Heart right ventricle (tissue), 16 donors: ENCODE results near the gene TYMS. TPM values are rescaled to one million over a fixed set of nuclear protein-coding genes. Genes with fewer than 3 reads are reported as not detected.

ENCODE experiments used
- ATAC-seq, 8 donors: fragments of 200-7000 bp; cut with Tn5 transposase; one replicate each; pipeline ENCODE4 v1.9.1; 2020; ENCODE audit warnings: mild to moderate bottlenecking in 8 of 8, moderate library complexity in 8 of 8, moderate number of reproducible peaks in 1 of 8
- DNase-seq, 2 donors: peaks; one replicate each; pipeline ENCODE4 v3.0.0-alpha.2; 2020
- H3K27ac ChIP-seq, 10 donors: fragments of 200-600 bp; sonication (generic) in 2 of 10; one replicate each; pipeline versions ENCODE4 v1.5.0 to v1.8.0; 2020 to 2022; ENCODE audit warnings: mild to moderate bottlenecking in 3 of 10
- H3K27me3 ChIP-seq, 7 donors: fragments of 200-600 bp; one replicate each; pipeline ENCODE4 v1.8.0; 2021 to 2022; ENCODE audit warnings: mild to moderate bottlenecking in 2 of 7
- H3K36me3 ChIP-seq, 9 donors: fragments of 200-600 bp; sonication (generic) in 1 of 9; one replicate each; pipeline versions ENCODE4 v1.5.0 to v1.8.0; 2020 to 2022; ENCODE audit warnings: mild to moderate bottlenecking in 2 of 9
- H3K4me1 ChIP-seq, 9 donors: fragments of 200-600 bp; sonication (generic) in 1 of 9; one replicate each; pipeline versions ENCODE4 v1.5.0 to v1.8.0; 2020 to 2022; ENCODE audit warnings: mild to moderate bottlenecking in 4 of 9
- H3K4me3 ChIP-seq, 10 donors: fragments of 200-600 bp; sonication (generic) in 2 of 10; one replicate each; pipeline versions ENCODE4 v1.5.0 to v1.8.0; 2020 to 2022; ENCODE audit warnings: mild to moderate bottlenecking in 7 of 10, moderate library complexity in 2 of 10
- H3K9me3 ChIP-seq, 11 donors: fragments of 200-600 bp in 10 of 11; sonication (generic) in 2 of 11; one replicate each; pipeline versions ENCODE4 v1.5.0 to v1.8.0; 2013 to 2022; ENCODE audit warnings: mild to moderate bottlenecking in 2 of 11, control low read depth in 1 of 11, moderate library complexity in 1 of 11
- WGBS, 2 donors: extraction: QIAGEN DNeasy Blood & Tissue Kit; methylation state at CpG; one replicate each; pipeline ENCODE4 v1.1.7; 2013; ENCODE audit warnings: inconsistent platforms in 1 of 2; 5-methylcytosine and 5-hydroxymethylcytosine counted together
- intact Hi-C, 10 donors: fragments of 100-400 bp; cut with DNase I; formaldehyde crosslinking; loops; one replicate each; pipeline versions ENCODE4 v1.11.1 to v1.14.2; 2022
- polyA plus RNA-seq, 2 donors: library from polyadenylated mRNA; stranded (reverse); fragments of 200-250 nt; gene quantifications; one replicate each; pipeline ENCODE4 v1.2.3, GENCODE V29; 2013
- total RNA-seq, 10 donors: library from RNA; stranded (reverse); fragmentation: NEBNext Ultra II Directional in 3 of 10; extraction: Animal tissue kit (Norgen Biotek cat#: 25700) in 3 of 10; gene quantifications; one replicate each; pipeline versions ENCODE4 v1.2.1 to v1.2.4, GENCODE V29; 2021 to 2023
- TF ChIP-seq, protein P1 (sequence below), 9 donors: fragments of 200-600 bp; sonication (generic) in 2 of 9; IDR thresholded peaks; one replicate each; pipeline versions ENCODE4 v1.5.0 to v1.8.0; 2021 to 2022; ENCODE audit warnings: antibody characterized with exemption in 9 of 9, mild to moderate bottlenecking in 5 of 9, moderate library complexity in 1 of 9
- donor health status: Arrhythmogenic right ventricular cardiomyopathy.
- donor health status: ischemic (EF 13 %, LVEDD 7.1; RV severe dilation, severe dysfunction).
- donor health status: healthy with polysubstance abuse.
- donor health status: DM: no; HTN: yes; CAD: no.
- donor health status: DM: no; HTN: no; CAD: no.
- donor health status: ischemic (EF 25% LVEDD 6.9; RV normal size, moderate dysfunction).
- donor health status: ischemic (EF 25% LVEDD 5.7; RV mildly dilated, moderate dysfunction).
- donor health status: healthy.
- donor health status: DM: yes; HTN: yes; CAD: no.
- donor health status: Ischemic cardiomyopathy.
- donor health status: ischemic (EF 35%, LVEDD 5.7; RV mildly dilated, moderate dysfunction).
- donor health status: nonischemic (EF 11% LVEDD 7.7; RV severe dilation, severe dysfunction).
- donor health status: DM: yes; HTN: yes; CAD: no.
- donor health status: PGD.
- donor health status: ischemic (EF 29% LVEDD 5.4; RV normal size, mild dysfunction).
- donor health status: nonischemic (EF 23%, LVEDD 6.1; RV moderate dilation, normal function).

TYMS gene
- total and polyA plus RNA-seq, 12 donors: 0.80 to 16.7 (median 1.8) TPM

DNA sequence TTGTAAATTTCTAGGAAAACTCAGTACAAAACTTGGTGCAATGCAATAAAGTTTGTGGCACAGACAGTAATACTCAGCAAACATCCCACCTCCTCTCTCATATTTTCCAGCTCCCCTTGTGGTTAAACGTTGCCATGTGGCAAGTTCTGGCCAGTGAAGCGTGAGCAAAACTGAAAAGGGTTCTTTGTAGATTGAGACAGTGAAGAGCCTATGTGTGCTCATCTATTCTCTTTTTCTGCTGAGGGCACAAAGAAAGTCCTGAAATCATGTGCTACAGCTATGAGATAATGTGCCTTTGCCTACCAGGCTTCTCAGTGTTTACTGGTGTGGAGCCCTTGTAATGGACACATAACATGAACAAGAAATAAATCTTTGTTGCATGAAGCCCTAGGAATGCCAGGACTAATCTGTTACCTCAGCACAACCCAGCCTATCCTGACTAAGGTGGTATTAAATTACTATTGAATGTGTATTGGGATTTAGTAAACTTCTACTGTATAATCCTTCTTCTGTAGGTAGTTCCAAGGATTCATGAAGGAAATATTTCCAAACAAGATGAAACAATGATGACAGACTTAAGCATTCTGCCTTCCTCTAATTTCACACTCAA lies 13.0 kb upstream of the TYMS start:
- no peaks in the 10 kb centered on the region for H3K36me3 ChIP-seq
- 35 to 43% methylated on average over 2 of the region's 2 CpGs for WGBS, 2 donors

GRCh38 chr18:647304-647703 lies 10.1 kb upstream of the TYMS start:
- WGBS, 2 donors: 89 to 92% methylated on average over 5 of the region's 5 CpGs
- Histone ChIP-seq H3K4me3 (no peak overlapping the region), H3K9me3 (no peaks in the 10 kb centered on the region), H3K27me3 (peaks cover 0 to 27% (median 6%) of the 10 kb centered on the region in 7 donors), H3K36me3 (no peaks in the 10 kb centered on the region), H3K4me1 (no peaks in the 10 kb centered on the region), H3K27ac (no peak overlapping the region)
- ATAC-seq (no peak), DNase-seq (no peak)
- intact Hi-C loops: no loop called here
- TF ChIP-seq, protein P1, sequence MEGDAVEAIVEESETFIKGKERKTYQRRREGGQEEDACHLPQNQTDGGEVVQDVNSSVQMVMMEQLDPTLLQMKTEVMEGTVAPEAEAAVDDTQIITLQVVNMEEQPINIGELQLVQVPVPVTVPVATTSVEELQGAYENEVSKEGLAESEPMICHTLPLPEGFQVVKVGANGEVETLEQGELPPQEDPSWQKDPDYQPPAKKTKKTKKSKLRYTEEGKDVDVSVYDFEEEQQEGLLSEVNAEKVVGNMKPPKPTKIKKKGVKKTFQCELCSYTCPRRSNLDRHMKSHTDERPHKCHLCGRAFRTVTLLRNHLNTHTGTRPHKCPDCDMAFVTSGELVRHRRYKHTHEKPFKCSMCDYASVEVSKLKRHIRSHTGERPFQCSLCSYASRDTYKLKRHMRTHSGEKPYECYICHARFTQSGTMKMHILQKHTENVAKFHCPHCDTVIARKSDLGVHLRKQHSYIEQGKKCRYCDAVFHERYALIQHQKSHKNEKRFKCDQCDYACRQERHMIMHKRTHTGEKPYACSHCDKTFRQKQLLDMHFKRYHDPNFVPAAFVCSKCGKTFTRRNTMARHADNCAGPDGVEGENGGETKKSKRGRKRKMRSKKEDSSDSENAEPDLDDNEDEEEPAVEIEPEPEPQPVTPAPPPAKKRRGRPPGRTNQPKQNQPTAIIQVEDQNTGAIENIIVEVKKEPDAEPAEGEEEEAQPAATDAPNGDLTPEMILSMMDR (IDR thresholded peaks at IDR 0.05): no peak

More for the DNA sequence above, 13.0 kb upstream of the TYMS start:
- Histone ChIP-seq H3K27me3 (peaks cover 0 to 28% (median 4%) of the 10 kb centered on the region in 7 donors), H3K27ac (no peak overlapping the region), H3K4me1 (no peaks in the 10 kb centered on the region), H3K4me3 (no peak overlapping the region), H3K9me3 (no peaks in the 10 kb centered on the region)
- DNase-seq (no peak), ATAC-seq (no peak)
- TF ChIP-seq, protein P1 (IDR thresholded peaks at IDR 0.05): no peak
- intact Hi-C loops: no loop called here

- Histone ChIP-seq H3K9me3 (no peaks in the 10 kb centered on the region), H3K4me3 (no peak overlapping the region), H3K36me3 (no peaks in the 10 kb centered on the region), H3K27ac (no peak overlapping the region), H3K27me3 (peaks cover 0 to 31% (median 6%) of the 10 kb centered on the region in 7 donors), H3K4me1 (no peaks in the 10 kb centered on the region)
- intact Hi-C loops: no loop called here
- TF ChIP-seq, protein P1 (IDR thresholded peaks at IDR 0.05): no peak
- 81 to 83% methylated on average over 5 of the region's 5 CpGs for WGBS, 2 donors
- no peak for ATAC-seq
- DNase-seq: no peak
These were observed 8.1 kb upstream of the TYMS start for GRCh38 chr18:649341-649740.

DNA sequence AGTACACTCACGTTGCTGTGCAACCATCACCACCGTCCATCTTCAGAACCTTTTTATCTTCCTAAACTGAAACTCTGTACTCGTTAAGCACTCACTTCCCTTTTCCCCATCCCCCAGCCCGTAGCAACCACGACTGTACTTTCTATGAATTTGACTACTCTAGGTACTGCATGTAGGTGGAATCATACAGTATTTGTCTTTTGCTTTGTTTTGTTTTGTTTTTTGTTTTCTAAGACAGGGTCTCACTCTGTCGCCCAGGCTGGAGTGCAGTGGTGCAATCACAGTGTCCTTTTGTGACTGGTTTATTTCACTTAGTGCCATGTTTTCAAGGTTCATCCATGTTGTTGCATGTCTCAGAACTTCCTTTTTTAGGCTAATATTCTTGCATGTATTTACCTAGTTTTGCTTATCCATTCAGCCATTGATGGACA lies 7.0 kb upstream of the TYMS start:
- no peak overlapping the region for H3K27ac ChIP-seq
- TF ChIP-seq, protein P1 (IDR thresholded peaks at IDR 0.05): no peak
- H3K9me3 ChIP-seq: no peaks in the 10 kb centered on the region
- DNase-seq: no peak
- intact Hi-C loops: no loop called here
- no peak overlapping the region for H3K4me3 ChIP-seq
- no peaks in the 10 kb centered on the region for H3K4me1 ChIP-seq
- H3K36me3 ChIP-seq: no peaks in the 10 kb centered on the region
- no peak for ATAC-seq
- H3K27me3 ChIP-seq: peaks cover 0 to 26% (median 5%) of the 10 kb centered on the region in 7 donors
- WGBS, 2 donors: 58 to 66% methylated on average over 6 of the region's 6 CpGs
